Eye (tissue), 1 donor: Measurements from ENCODE around the gene STPG2.
"Not testable (repeated sequence)": the region's sequence is repeated elsewhere in the genome, so short reads cannot be mapped to it uniquely, and the experiment has no call there.

Experiments
- DNase-seq: peaks from one replicate; pipeline ENCODE4 v3.0.0-alpha.2; 2015

The STPG2 gene

GRCh38 chr4:97605932-97606331 lies 537.3 kb downstream of the STPG2 start:
- no peak for DNase-seq

- DNase-seq = no peak
Observed at GRCh38 chr4:97593248-97593647, 550.0 kb downstream of the STPG2 start.

- no peak for DNase-seq
Observed at GRCh38 chr4:97590266-97590665, 553.0 kb downstream of the STPG2 start.

GRCh38 chr4:97589481-97590196 lies 553.6 kb downstream of the STPG2 start:
- no peak for DNase-seq

GRCh38 chr4:97587912-97588311 lies 555.4 kb downstream of the STPG2 start:
- DNase-seq = no peak

GRCh38 chr4:97585274-97585673 lies 558.0 kb downstream of the STPG2 start:
- DNase-seq = no peak

- DNase-seq = no peak
Observed at GRCh38 chr4:97582890-97583289, 560.4 kb downstream of the STPG2 start.

- no peak for DNase-seq
Observed at GRCh38 chr4:97577004-97577403, 566.3 kb downstream of the STPG2 start.

GRCh38 chr4:97560009-97560408 lies 583.3 kb downstream of the STPG2 start:
- DNase-seq = no peak

- DNase-seq = no peak
Observed at GRCh38 chr4:97558204-97558778, 585.0 kb downstream of the STPG2 start.

GRCh38 chr4:97550637-97551036 lies 592.6 kb downstream of the STPG2 start:
- not testable (repeated sequence) for DNase-seq

- DNase-seq = no peak
Observed at GRCh38 chr4:97548943-97549583, 594.2 kb downstream of the STPG2 start.

- DNase-seq = no peak
Observed at GRCh38 chr4:97548186-97548585, 595.1 kb downstream of the STPG2 start.

- no peak for DNase-seq
Observed at GRCh38 chr4:97531351-97531750, 611.9 kb downstream of the STPG2 start.

- DNase-seq = no peak
Observed at GRCh38 chr4:97530676-97531075, 612.6 kb downstream of the STPG2 start.

GRCh38 chr4:97525236-97525635 lies 618.0 kb downstream of the STPG2 start:
- no peak for DNase-seq

GRCh38 chr4:97517939-97518338 lies 625.3 kb downstream of the STPG2 start:
- DNase-seq = no peak

GRCh38 chr4:97513917-97514316 lies 629.4 kb downstream of the STPG2 start:
- DNase-seq = no peak
